Measurements from ENCODE around the gene SLC6A12.

Gene SLC6A12

GRCh38 chr12:212715-213526 lies 1.0 kb downstream of the SLC6A12 start:
- no peak for DNase-seq

- no peak for DNase-seq
These were observed 1.6 kb downstream of the SLC6A12 start for GRCh38 chr12:212415-212714.

GRCh38 chr12:211639-212414 lies 2.1 kb downstream of the SLC6A12 start:
- DNase-seq = no peak

DNA sequence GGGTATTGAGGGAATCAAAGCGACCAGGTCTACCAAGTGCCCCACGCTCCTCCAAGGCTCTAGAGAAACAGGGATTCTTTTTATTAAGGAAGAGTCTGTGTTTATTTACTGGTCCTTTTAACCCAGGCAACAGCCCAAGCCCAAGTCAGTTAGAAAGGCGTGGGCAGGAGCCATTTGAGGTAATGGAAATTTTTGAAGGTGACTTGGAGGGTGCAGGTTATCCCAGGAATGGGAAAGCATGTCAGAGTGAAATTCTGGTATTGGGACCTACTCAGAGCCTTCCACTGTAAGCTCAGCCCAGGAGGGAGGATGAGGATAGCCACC lies 2.9 kb downstream of the SLC6A12 start:
- no peak for DNase-seq

DNA sequence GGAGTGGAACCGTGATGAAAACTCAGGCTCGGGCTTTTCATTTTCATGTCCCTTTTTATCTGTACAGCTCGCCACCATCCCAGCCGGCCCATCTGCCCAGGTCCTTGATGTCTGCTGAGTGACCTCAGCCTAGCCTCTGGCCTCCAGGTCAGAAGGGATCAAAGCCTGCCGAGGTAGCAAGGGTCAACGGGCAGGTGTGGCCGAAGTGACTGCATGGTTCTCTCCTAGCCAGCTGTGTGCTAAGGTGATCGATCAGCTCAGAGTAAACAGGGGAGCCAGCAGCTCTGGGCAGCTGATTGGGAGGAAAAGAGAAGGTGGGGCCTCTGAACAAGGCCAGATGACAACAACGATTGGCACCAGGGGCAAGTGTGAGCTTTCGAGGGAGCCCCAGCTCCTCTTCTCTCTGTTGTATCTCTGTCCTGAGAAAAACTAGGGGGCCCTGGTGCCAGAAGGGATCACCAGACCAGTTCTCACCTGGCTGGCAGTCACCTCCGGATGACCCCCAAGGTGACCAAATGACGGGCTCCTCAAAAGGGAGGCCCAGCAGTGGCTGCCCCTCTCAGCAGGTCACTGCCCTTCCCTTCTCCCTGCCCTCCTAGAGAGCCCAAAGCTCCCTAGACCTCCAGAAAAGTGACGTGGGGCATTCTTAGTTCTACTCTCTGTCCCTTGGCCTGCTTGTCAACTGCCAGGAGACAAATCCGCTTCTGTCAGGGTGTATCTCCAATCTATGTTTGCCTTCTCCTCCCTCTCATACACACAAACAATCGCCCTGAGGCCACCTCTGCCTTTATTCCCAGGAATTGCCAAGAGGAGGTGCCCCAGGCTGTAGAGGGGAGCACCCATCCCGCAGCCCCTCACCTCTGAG lies 3.4 kb downstream of the SLC6A12 start:
- DNase-seq = no peak

DNA sequence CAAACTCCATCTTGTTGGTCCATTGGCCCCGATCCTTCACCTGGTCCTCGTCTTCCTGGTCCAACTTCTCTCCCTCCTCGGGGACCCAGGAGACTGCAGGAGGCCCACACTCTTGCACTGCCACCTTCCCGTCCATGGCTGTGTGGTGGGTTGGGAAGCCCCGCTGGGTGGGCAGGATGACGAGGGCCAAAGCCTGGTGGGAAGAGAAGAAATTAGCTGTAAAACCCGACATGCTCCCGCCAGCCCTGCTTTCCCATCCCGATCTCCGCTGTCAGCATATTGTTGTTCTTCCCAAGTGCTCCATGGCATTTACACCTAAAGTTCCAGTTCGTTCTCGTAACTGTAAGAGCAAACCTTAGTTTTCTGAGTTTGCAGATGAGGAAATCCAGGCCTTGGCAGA lies 4.1 kb downstream of the SLC6A12 start:
- no peak for DNase-seq

DNA sequence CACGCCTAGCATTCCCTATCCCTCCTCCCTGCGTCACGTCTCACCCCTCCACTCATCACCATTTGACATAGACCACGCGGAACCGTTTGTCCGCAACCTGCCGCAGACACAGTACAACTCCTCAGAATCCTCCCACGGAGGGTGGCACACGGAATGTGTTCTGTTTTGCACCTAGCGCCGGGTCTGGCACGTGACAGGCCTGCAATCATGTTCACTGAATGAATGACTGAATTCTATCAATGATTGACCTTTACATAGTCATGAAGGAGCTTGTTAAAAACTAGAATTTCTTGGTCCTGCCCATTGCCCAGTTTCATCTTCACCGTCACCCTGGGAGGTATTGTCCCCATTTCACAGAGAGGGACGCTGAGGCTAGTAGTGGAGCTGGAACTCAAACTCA lies 4.7 kb downstream of the SLC6A12 start:
- no peak for DNase-seq

GRCh38 chr12:208813-209212 lies 5.1 kb downstream of the SLC6A12 start:
- no peak for DNase-seq

DNA sequence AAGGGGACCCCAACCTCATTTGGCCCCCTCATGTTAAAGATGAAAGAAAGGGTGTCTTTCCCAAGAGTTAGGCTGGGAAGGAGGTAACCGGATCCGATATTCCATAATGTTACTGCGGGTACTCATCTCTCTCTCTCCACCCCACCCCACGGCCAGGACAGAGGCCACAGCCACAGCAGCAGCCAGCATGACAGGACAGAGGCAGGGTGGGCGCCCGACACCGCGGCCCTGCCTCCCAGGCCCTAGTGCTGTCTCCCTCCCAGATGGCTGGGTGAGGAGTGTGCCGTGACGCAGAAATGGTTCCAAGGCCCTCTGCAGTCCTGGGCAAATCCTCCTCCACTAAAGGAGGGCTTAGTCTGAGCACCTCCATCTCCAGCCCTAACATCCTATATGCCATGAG lies 6.2 kb downstream of the SLC6A12 start:
- DNase-seq = no peak

DNA sequence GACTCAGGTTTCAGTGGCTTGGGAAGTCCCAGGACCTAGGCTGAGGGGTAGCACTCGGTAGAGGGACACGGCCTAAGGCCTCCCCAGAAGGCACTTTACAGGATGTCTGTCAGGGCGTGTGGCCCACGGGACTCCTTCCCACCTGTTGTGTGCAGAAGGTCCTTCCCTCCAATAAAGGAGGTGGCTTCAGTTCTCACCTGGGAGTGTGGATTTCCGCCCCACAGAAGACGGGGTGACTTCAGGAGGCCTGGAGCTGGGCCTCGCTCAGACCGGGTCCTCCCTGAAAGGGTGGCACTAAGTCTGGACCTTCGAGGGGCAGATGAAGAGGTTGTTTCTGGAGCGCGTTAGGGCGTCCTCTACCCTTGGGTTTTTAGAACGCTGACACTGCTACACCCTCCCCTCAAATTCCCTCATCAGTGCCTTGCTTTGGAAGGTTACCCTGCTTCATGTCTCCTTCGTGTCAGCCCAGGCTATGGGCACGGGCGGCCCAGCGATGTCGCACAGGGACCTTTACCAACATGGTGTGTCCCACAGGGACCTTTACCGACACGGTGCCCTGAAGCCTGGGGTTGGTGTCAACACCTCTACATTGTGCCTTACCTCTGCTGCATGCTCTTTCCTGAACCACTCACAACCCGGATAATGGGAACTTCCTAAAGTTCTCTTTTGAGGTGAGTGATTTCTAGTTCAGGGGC lies 7.1 kb downstream of the SLC6A12 start:
- DNase-seq = no peak

GRCh38 chr12:205026-205425 lies 8.9 kb downstream of the SLC6A12 start:
- no peak for DNase-seq

DNA sequence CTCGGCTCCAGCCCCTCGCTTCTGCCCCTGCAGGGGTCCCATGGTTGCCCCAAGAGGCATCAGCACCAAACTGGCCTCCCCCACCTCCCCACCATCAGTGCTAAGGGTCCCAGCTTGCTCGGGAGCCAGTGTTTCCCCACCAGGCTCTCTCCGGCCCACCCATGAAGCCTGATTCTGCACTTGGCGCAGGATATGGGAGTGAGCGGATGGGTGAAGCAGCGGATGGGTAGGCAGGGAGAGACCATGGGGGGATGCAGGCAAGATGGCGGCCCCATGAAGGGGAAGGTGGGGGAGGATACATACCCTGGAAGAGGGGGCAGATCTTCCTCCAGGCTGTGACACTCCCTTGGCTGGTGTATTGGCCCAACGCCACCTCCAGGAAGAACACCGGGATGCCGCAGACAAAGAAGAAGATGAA lies 9.7 kb downstream of the SLC6A12 start:
- no peak for DNase-seq

- DNase-seq = no peak
These were observed 10.3 kb downstream of the SLC6A12 start for GRCh38 chr12:203462-204260.

- no peak for DNase-seq
These were observed 10.9 kb downstream of the SLC6A12 start for GRCh38 chr12:203074-203461.

DNA sequence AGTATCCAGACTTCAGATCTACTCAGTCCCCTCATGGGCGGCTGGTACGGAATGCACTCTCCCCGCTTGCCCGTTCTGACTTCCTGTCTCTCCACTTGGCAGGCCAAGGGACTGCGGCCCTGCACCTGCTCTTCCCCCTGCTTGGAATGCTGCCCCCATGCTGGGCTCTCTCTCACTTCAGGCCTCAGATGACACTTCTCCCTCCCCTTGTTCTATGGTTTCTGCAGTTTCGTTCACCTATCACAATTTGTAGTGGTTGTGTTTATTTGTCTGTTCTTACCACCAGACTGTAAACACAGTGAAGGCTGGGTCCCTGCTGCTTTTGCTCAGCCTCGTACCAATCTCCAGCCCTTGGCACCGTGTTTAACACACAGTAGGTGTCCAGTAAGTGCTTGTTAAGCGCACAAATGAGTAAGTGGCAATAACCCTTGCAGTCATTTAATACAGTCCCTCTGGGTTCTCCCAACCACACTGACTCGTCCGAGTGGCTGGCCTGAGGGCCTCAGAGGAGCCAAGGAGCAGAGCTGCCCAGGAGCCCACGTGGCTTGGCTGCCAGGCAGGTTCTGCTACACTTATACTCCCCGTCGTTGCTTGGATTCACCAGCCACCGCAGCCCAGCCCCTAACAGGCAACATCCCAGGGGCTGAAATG lies 11.8 kb downstream of the SLC6A12 start:
- no peak for DNase-seq

DNA sequence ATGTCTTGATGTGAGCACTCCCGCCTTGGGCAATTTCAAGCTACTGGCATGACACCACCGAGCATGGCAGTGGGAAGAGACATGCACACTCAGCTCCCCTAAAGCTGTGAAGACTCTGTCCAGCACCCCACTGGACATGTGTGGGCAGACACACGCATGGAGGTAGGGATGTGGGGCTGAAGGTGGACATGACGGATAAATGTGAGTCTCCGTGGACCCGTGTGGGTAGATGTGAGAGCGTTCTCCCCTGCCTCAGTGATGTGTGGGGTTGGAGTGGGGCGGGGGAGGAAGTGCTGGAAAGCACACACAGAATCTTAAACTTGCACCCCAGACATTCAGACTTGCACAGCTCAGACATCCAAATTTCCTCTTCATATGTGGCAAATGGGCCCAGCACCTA lies 12.6 kb downstream of the SLC6A12 start:
- no peak for DNase-seq

DNA sequence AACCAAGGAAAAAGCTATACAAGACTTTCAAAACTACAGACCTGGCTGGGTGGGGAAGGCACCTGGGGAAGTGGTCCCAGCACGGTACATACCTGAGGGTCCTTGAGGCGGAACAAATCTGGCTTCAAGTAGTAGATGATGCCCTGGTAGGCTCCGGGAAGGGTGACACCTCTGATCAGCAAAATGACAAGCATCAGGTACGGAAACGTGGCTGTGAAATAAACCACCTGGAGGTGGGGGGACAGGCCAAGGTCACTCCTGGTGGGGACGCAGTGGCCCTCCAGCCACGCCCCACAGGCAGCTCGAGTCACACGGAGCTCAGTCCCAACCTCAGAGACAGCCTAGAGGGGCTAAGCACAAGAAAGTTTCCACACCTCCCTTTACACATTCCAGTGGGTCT lies 15.3 kb downstream of the SLC6A12 start:
- DNase-seq = no peak

- no peak for DNase-seq
These were observed 15.9 kb downstream of the SLC6A12 start for GRCh38 chr12:197911-198695.

GRCh38 chr12:197347-197746 lies 16.6 kb downstream of the SLC6A12 start:
- DNase-seq = no peak

DNA sequence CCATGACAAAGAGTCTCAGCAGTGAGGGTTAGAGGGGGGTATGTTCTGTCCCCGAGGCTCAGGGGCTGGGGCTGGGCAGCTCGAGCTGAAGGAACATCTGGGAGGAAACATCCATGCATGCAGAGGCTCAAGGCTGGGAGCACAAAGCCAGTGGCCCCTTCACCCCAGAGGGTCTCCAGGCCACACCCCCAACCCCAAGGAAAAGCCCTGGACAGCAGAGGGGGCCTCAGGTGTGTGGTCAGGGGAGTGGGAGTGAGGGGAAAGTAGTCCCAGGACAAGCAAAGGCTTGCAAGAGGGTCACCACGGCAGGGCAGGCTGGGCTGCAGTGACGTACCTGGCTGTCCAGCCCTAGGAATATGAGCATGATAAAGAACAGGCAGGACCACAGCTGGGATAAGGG lies 17.5 kb downstream of the SLC6A12 start:
- DNase-seq = no peak

GRCh38 chr12:195951-196350 lies 18.0 kb downstream of the SLC6A12 start:
- no peak for DNase-seq

Measured in stimulated activated CD4-positive, alpha-beta T cell treated with anti-CD3 and anti-CD28 coated beads, Interleukin-2, amount 100 ng/mL, for 48 hours (primary cell).